ENCODE measurements around the gene HLA-DMA.

GRCh38 chr6:32952817-32953739 is at the start of gene HLA-DMA:
- TF ChIP-seq FOXK2 (IDR thresholded peaks at IDR 0.05) (no peak), SP1 (IDR thresholded peaks at IDR 0.05) (no peak), BHLHE40 (IDR thresholded peaks at IDR 0.05; ENCODE audit: borderline replicate concordance) (no peak), ZNF384 (IDR thresholded peaks at IDR 0.05) (no peak), LEF1 (IDR thresholded peaks at IDR 0.05; ENCODE audit: borderline replicate concordance) (no peak), ARNT (IDR thresholded peaks at IDR 0.05) (no peak), FOXM1 (IDR thresholded peaks at IDR 0.05; ENCODE audit: borderline replicate concordance) (no peak), SUZ12 (IDR thresholded peaks at IDR 0.05) (no peak), PKNOX1 (IDR thresholded peaks at IDR 0.05) (0 out of 2 replicates have a peak, but pooled peaks have one; percentile 24)
